Effector memory CD8-positive, alpha-beta T cell (primary cell): ENCODE results near the gene TFIP11.

Experiments used
- ATAC-seq: fragments of 150-1000 bp; cut with Tn5 transposase; replicated peaks from 2 replicates; pipeline ENCODE4 v1.10.0; 2021; ENCODE audit warnings: mild to moderate bottlenecking, moderate library complexity
- DNase-seq, 3 experiments: peaks; one replicate each; pipeline ENCODE4 v3.0.0; 2021
- H3K27ac Mint-ChIP-seq, 2 donors: one replicate each; pipeline ENCODE4 v1.8.0; 2022; ENCODE audit warnings: mild to moderate bottlenecking in 2 of 2, mixed read lengths in 2 of 2, moderate library complexity in 2 of 2
- H3K27me3 Mint-ChIP-seq, 2 donors: one replicate each; pipeline ENCODE4 v1.8.0; 2022; ENCODE audit warnings: mixed read lengths in 2 of 2
- H3K36me3 Mint-ChIP-seq: one replicate; pipeline ENCODE4 v1.8.0; 2022; ENCODE audit warnings: mild to moderate bottlenecking, moderate library complexity, mixed read lengths; ENCODE audit not compliant: insufficient read depth
- H3K4me1 Mint-ChIP-seq, 2 donors: one replicate each; pipeline ENCODE4 v1.8.0; 2022; ENCODE audit warnings: low read depth in 2 of 2, mixed read lengths in 2 of 2
- H3K4me3 Mint-ChIP-seq, 2 donors: one replicate each; pipeline ENCODE4 v1.8.0; 2022; ENCODE audit warnings: mild to moderate bottlenecking in 2 of 2, mixed read lengths in 2 of 2, moderate library complexity in 2 of 2
- H3K9me3 Mint-ChIP-seq, 2 donors: one replicate each; pipeline ENCODE4 v1.8.0; 2022; ENCODE audit warnings: mixed read lengths in 2 of 2

The TFIP11 gene

DNA sequence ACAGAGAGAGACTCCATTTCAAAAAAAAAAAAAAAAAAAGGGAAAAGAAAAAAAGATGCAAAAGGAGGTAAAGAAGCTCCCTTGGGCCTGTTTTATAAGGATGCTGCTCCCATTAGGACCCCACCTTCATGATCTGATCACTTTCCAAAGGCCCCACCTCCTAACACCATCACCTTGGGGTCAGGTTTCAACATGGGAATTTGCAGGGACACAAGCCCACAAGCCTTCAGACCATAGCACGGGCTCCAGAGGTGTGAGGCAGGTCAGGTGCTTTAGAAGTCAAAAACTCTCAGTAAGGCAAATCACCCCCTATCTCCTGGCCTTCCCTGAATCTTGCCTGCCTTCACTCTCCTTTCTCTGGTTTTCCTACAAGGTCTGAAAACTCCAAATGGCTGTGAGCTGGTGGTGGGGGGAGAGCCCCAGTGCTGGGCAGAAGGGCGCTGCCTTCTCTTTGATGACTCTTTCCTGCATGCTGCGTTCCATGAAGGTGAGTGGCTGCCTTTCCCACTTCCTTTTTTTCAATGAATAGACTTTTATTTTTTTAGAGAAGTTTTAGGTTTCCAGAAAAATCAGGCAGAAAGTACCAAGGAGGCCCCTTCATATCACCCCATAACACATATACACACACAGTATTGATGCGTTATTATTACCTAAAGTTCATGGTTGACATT, 70.1 kb downstream of the TFIP11 start:
- DNase-seq (no peak), ATAC-seq (no peak)
- H3K27me3 Mint-ChIP-seq = no peaks in the 10 kb centered on the region
- peaks cover 0 to 3% of the 10 kb centered on the region in 2 donors for H3K4me1 Mint-ChIP-seq
- no peaks in the 10 kb centered on the region for H3K9me3 Mint-ChIP-seq
- peaks cover 4% of the 10 kb centered on the region for H3K36me3 Mint-ChIP-seq
- H3K27ac Mint-ChIP-seq = peak overlapping the region in 1 of 2 donors; percentile 42
- no peak overlapping the region for H3K4me3 Mint-ChIP-seq
